Peyer's patch (tissue), 4 donors: ENCODE data around the gene NOP14.

Experiments used
- CTCF ChIP-seq, 6 experiments: fragments of 450-650 bp in 4 of 6; fragments of 200-600 bp in 2 of 6; sonication (generic) in 1 of 6; IDR thresholded peaks; one replicate each; pipeline ENCODE4 v1.5.1; 2017 to 2019; ENCODE audit warnings: antibody characterized with exemption in 6 of 6, mild to moderate bottlenecking in 3 of 6, moderate library complexity in 1 of 6
- POLR2A ChIP-seq, 2 donors: fragments of 450-650 bp; IDR thresholded peaks; one replicate each; pipeline ENCODE4 v1.5.1; 2017; ENCODE audit warnings: antibody characterized with exemption in 2 of 2, mild to moderate bottlenecking in 2 of 2, moderate library complexity in 2 of 2

GRCh38 chr4:2928242-2929176 lies 34.7 kb downstream of the NOP14 start:
- no peak for TF ChIP-seq CTCF (IDR thresholded peaks at IDR 0.05)
- no peak for TF ChIP-seq POLR2A (IDR thresholded peaks at IDR 0.05)
